NCI-H460 (cell line): ENCODE data around the gene ATP7B. TPM values are rescaled to one million over a fixed set of nuclear protein-coding genes. Genes with fewer than 3 reads are reported as not detected.
"Not testable (repeated sequence)": the region's sequence is repeated elsewhere in the genome, so short reads cannot be mapped to it uniquely, and the experiment has no call there.

Experiments
- DNase-seq: peaks from one replicate; pipeline ENCODE4 v3.0.0-alpha.2; 2016; ENCODE audit warnings: low read depth; ENCODE audit errors: extremely low read depth
- total RNA-seq: library from RNA; depleted of rRNA; stranded (reverse); fragments of >200 nt; shearing (Covaris generic); gene quantifications from 2 replicates; pipeline ENCODE4 v1.2.3, GENCODE V29; 2014

The ATP7B gene
- total RNA-seq, 1 experiment from 2014 or later, result 2.1 TPM

DNA sequence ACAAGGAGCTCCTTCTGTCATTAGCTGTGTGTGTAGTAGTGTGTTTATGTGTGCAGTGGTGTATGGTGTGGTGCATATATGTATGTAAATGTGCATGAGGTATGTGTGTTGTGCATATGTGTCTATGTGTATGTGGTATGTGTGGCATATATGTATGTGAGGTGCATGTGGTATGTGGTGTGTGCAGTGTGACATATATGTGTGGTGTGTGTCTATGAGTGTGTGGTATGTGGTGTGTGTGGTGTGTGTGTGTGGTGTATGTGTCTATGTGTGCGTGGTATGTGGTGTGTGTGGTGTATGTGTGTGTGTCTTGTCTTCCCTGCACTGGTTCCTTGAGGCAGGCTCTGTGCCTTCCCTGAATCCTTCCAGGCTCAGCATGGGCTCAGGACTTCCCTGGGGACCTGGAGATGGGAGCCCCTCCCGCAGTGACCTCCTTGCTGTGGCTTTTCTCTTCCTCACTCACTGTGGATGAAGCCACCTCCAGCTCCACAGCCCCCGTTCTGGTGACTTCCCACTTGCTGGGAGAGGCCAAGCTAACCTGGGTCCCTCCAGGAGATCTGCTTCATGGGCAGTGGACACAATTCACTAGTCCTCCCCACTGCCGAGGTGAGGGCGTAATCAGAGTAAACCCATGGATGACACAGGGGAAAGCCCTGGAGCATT lies 85.3 kb downstream of the ATP7B start:
- DNase-seq, result no peak

DNA sequence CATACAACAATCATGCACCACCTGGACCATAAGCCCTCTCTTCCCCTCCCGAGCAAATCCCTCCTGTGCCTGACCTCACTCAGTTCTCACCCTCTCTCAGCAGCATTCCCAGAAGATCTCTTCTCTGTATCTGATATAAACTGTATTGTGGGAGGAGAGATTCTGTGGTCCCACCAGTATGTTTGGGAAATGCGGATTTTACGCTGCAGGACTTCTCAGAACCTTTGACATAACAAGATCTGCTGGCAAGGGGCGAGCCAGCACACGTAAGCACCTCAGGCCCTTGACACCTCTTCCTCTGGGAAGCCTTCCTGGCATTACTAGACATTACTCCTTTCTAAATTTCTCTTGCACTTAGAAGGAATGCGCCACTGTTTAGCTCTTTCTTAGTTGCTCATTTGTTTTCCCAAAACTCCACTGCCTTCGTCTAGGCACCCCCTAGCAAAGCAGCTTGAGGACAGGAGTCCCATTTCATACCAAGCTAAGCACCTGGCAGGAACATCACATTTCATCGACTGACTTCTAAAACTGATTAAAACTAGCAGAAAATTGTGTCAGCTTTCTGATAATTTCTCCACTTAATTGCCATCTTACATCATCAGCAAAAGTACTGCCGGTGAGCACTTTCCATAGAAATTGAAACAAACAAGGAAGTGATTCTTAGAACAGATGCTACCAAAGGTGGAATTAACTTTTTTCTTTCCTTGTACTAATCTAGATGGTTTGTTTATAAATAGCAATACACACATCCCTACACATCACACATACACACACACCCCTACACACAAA lies 86.3 kb downstream of the ATP7B start:
- no peak for DNase-seq

DNA sequence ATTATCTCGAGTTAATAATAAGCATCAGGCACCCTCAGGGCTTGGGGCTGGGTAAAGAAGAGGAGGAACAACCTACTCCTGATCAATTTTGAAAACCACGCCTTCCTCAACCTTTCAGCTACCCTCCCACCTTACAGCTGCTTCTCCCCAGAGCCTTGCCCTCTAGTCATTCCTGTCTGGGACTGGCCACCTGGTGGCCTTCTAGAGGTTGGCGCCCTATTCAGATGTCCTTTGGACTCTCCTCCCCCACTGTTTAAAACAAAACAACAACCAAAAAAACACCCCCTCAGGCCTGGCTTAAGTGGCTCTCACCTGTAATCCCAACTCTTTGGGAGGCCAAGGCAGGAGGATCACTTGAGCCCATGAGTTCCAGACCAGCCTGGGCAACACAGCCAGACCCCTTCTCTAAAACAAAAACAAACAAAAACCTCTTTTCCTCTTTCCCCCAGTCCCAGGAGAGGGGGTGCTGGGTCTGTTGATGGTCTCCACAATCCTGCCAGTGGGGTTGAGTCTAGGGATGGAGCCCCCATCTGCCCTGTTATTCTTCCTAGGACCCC lies 87.2 kb downstream of the ATP7B start:
- no peak for DNase-seq

GRCh38 chr13:51922771-51923480 lies 88.3 kb downstream of the ATP7B start:
- DNase-seq, result no peak

DNA sequence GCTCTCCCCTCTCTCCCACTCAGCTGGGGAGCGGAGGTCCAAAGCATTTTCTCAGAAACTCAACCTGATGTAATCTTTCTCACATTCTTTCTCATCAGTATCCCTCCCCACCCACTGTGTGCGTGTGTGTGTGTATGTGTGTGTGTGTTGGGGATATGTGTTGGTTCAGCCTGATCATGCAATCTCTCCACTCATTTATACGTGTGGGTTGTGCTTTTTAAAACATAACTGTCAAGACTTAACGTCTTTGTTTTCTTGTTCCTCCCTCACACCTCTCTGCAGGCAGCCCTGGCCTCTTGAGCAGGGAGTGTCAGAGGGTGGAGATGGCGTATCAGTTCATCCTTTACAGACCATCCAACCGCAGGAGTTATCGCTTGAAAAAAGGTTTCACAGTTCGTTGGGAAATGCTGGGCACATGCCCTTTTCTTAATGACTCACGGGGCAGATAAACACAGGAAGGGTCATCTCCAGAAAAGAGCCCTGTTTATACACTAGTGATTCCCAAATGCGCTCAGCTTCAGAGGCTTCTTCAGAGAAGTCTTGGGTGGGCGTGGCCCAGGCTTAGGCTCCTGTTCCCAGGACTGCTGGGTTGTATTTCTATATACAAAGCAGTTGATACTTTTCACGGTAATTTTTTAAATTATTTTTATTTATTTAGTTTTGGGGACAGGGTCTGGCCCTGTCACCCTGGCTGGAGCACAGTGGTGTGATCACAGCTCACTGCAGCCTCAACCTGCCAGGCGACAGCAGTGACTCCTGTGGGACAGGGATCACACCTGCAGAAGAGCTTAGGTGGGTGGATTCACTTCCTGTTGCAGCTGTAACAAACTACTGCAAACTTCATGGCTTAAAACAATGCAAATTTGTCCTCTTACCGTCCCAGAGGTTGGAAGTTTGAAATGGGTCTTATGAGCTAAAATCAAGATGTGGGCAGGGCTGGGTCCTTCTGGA lies 89.2 kb downstream of the ATP7B start:
- DNase-seq, result peak; percentile 57

- DNase-seq, result no peak
Observed at GRCh38 chr13:51920786-51921185, 90.5 kb downstream of the ATP7B start.

GRCh38 chr13:51920267-51920666 lies 91.0 kb downstream of the ATP7B start:
- no peak for DNase-seq

DNA sequence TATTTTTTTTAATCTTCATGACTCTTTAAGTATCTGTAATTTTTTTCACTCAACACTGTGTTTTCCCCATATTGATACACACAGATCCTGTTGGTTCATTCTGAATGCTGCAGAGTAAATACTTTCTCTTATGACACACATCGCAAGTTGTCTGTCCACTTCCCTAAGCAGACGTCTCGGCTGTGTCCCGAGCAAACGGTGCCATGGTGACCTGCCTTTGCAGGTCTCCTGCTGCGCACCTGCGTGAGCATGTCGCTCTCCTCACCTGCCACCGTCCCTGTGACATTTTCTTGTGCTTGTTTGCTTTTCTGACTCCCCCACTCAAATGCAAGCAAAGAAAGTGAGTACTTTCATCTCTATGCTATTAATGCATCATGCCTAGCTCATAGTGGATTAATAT lies 91.7 kb downstream of the ATP7B start:
- no peak for DNase-seq

GRCh38 chr13:51916962-51917361 lies 94.3 kb downstream of the ATP7B start:
- DNase-seq, result no peak

DNA sequence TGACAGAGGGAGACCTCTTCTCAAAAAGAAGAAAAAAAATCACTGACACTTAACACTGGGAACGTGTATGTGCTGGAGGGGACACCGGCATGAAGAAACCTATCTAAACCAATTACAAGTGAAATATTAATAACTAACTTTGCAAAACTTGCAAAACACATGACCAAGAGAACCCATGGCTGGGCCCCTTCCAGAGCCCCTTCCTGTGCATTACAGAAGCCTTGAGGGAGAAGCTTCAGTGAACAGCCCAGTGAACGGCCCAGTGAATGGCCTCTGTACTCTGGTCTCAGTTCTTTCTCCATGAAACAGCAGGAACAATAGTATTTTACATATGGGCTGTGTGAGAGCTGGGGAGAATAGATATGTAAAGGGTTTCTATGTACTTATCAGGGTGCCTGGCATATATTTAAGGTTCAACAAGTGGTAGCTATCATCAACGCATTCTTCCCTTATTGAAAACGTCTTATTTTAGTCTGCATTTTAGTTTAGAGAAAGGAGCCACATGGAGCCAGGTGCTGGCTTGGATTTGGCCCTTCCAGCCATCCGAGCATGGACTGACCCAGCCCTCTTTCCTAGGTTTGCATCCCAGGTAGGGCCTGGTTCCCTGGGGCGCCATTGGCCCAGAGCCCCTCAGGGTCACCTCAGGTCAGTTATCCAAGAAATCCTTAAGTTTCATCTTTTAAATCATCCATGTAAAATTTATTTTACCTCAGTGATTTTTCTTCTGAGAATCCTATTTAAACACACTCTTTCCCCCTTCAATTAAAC lies 95.0 kb downstream of the ATP7B start:
- DNase-seq, result no peak

- DNase-seq, result no peak
Observed at GRCh38 chr13:51914137-51914493, 97.1 kb downstream of the ATP7B start.

DNA sequence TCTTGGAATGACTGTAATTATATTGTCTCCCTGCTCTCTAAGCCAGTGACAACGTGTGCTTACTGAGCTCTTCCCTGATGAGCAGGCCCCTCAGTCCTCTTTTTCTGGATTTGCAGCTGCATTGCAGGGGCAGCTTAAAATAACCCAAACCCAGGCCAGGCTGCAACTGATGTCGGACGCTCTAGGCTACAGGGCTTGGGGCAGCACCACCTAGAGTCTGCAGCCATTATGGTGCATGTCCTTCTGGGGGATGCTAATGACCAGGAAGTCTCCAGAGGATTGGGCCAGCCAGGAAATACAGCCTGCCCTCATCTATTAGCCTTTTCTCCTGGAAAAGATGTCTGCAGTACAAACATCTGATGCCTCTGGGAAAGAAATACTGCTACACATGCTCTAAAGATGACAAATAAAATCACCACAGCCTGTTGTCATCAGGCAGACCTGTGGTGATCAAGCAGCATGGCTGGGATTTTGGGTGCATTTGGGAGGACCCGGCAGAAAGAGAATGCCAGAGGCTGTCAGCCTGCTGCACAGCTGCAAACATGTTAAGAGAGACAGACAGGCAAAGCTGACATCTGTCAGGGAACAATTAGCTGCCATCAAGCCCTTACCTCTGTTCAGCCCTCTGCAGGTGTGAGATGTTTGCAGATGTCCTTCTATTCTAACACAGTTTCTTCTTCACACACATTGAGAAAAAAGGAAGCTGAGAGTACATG lies 97.7 kb downstream of the ATP7B start:
- no peak for DNase-seq

GRCh38 chr13:51912511-51913225 lies 98.6 kb downstream of the ATP7B start:
- no peak for DNase-seq

- DNase-seq, result no peak
Observed at GRCh38 chr13:51912091-51912490, 99.2 kb downstream of the ATP7B start.

GRCh38 chr13:51910508-51910907 lies 100.7 kb downstream of the ATP7B start:
- no peak for DNase-seq

- not testable (repeated sequence) for DNase-seq
Observed at GRCh38 chr13:51909265-51909664, 102.0 kb downstream of the ATP7B start.

DNA sequence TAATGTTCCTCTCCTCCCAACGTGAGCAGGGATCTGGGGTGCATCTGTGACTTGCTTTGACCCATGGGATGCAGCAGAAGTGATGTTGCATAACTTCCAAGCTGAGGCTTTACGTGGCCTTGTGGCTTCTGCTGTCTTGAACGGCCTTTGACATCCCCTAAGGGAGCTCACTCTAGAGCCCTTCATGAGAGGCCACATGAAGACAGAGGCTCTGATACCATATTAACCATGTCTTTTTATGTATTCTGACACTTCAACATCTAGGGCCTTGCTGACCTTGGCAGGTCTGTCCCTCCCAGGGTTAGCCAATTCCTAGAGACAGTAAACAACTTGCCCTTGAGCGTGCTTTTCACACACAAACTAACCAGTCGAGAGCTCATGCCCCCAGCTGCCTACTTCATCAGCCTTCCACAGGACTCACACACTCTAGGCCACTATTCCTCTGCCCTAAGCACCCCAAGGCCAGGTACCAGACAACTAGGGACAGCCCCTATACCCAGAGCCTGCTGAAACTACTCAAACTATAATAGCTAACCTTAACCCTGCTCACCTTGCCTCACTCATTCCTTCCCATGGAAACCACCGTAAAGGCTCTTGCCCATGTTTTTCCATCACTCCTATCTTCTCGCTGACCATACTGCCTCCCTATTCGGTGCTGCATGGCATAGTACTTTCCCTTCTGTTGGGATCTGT lies 104.1 kb downstream of the ATP7B start:
- no peak for DNase-seq

GRCh38 chr13:51906581-51906980 lies 104.7 kb downstream of the ATP7B start:
- DNase-seq, result no peak
